Lower lobe of right lung (tissue), 2 donors: Measurements from ENCODE around the gene HDAC8. TPM values are rescaled to one million over a fixed set of nuclear protein-coding genes. Genes with fewer than 3 reads are reported as not detected.
A peak's percentile ranks its signal among the peaks of the same experiment; 100 is the strongest.
"Not testable (repeated sequence)": the region's sequence is repeated elsewhere in the genome, so short reads cannot be mapped to it uniquely, and the experiment has no call there.

Experiments used
- ATAC-seq, 2 donors: fragments of 200-7000 bp; cut with Tn5 transposase; one replicate each; pipeline ENCODE4 v1.9.1; 2020 to 2022; ENCODE audit warnings: mild to moderate bottlenecking in 2 of 2, moderate library complexity in 2 of 2
- DNase-seq: peaks from one replicate; pipeline ENCODE4 v3.0.0-alpha.2; 2020
- H3K27ac ChIP-seq: fragments of 200-600 bp; one replicate; pipeline ENCODE4 v1.8.0; 2022
- H3K27me3 ChIP-seq: fragments of 200-600 bp; one replicate; pipeline ENCODE4 v1.8.0; 2022; ENCODE audit warnings: low read depth
- H3K36me3 ChIP-seq: fragments of 200-600 bp; one replicate; pipeline ENCODE4 v1.8.0; 2022; ENCODE audit warnings: mild to moderate bottlenecking
- H3K4me1 ChIP-seq: fragments of 200-600 bp; one replicate; pipeline ENCODE4 v1.8.0; 2022
- H3K4me3 ChIP-seq: fragments of 200-600 bp; one replicate; pipeline ENCODE4 v1.8.0; 2022; ENCODE audit warnings: mild to moderate bottlenecking
- H3K9me3 ChIP-seq: fragments of 200-600 bp; one replicate; pipeline ENCODE4 v1.8.0; 2022
- CTCF ChIP-seq: fragments of 200-600 bp; IDR thresholded peaks from one replicate; pipeline ENCODE4 v1.8.0; 2022; ENCODE audit warnings: antibody characterized with exemption, mild to moderate bottlenecking
- intact Hi-C: fragments of 100-400 bp; cut with DNase I; formaldehyde crosslinking; loops from one replicate; pipeline ENCODE4 v1.11.0; 2022
- total RNA-seq: library from RNA; stranded (reverse); fragmentation: NEBNext Ultra II Directional; extraction: Animal tissue kit (Norgen Biotek cat#: 25700); gene quantifications from one replicate; pipeline ENCODE4 v1.2.1, GENCODE V29; 2021
- donor health status: DM: no; HTN: yes; CAD: no; lungs with severe emphysema.

The HDAC8 gene
- total RNA-seq, 1 donor from 2014 or later, result 26.9 TPM

GRCh38 chrX:72604705-72605104 is 32.1 kb upstream of the HDAC8 start:
- ATAC-seq (no peak), DNase-seq (no peak)
- Histone ChIP-seq H3K36me3 (no peaks in the 10 kb centered on the region), H3K27ac (no peak overlapping the region), H3K27me3 (no peaks in the 10 kb centered on the region), H3K9me3 (no peaks in the 10 kb centered on the region), H3K4me1 (no peaks in the 10 kb centered on the region), H3K4me3 (no peak overlapping the region)
- TF ChIP-seq CTCF, result no peak
- intact Hi-C loops, result no loop called here

GRCh38 chrX:72604112-72604511 is 31.5 kb upstream of the HDAC8 start:
- no peak for TF ChIP-seq CTCF
- no peak for ATAC-seq
- Histone ChIP-seq H3K4me1 (no peaks in the 10 kb centered on the region), H3K36me3 (no peaks in the 10 kb centered on the region), H3K4me3 (no peak overlapping the region), H3K27me3 (no peaks in the 10 kb centered on the region), H3K9me3 (no peaks in the 10 kb centered on the region), H3K27ac (no peak overlapping the region)
- no peak for DNase-seq
- intact Hi-C loops, result no loop called here

GRCh38 chrX:72591038-72591437 is 18.4 kb upstream of the HDAC8 start:
- DNase-seq, H3K9me3 ChIP-seq, ATAC-seq, H3K27me3 ChIP-seq, H3K27ac ChIP-seq, intact Hi-C loops, H3K36me3 ChIP-seq, H3K4me1 ChIP-seq, H3K4me3 ChIP-seq: not testable (repeated sequence)

- no peak for ATAC-seq
- no peak for TF ChIP-seq CTCF
- intact Hi-C loops, result no loop called here
- H3K9me3 ChIP-seq, result no peaks in the 10 kb centered on the region
- H3K36me3 ChIP-seq, result no peaks in the 10 kb centered on the region
- H3K4me1 ChIP-seq, result no peaks in the 10 kb centered on the region
- no peaks in the 10 kb centered on the region for H3K27me3 ChIP-seq
- no peak for DNase-seq
- H3K27ac ChIP-seq, result no peak overlapping the region
- H3K4me3 ChIP-seq, result no peak overlapping the region
Measured at GRCh38 chrX:72584163-72584562, 11.5 kb upstream of the HDAC8 start.

- no peaks in the 10 kb centered on the region for H3K27me3 ChIP-seq
- H3K4me1 ChIP-seq, result peaks cover 6% of the 10 kb centered on the region
- no peaks in the 10 kb centered on the region for H3K36me3 ChIP-seq
- intact Hi-C loops, result no loop called here
- DNase-seq (no peak), ATAC-seq (no peak)
- H3K4me3 ChIP-seq, result no peak overlapping the region
- no peaks in the 10 kb centered on the region for H3K9me3 ChIP-seq
- TF ChIP-seq CTCF, result no peak
- no peak overlapping the region for H3K27ac ChIP-seq
Measured at GRCh38 chrX:72576141-72576894, 3.7 kb upstream of the HDAC8 start.

GRCh38 chrX:72573158-72573511 is 492 bp upstream of the HDAC8 start:
- peak in 1 of 2 donors; percentile 4 for ATAC-seq
- Histone ChIP-seq H3K4me1 (peaks cover 6% of the 10 kb centered on the region), H3K27me3 (no peaks in the 10 kb centered on the region), H3K27ac (peak overlapping the region; percentile 73), H3K9me3 (no peaks in the 10 kb centered on the region), H3K4me3 (peak overlapping the region; percentile 65), H3K36me3 (peaks cover 14% of the 10 kb centered on the region)
- TF ChIP-seq CTCF, result no peak
- intact Hi-C loops, result no loop called here
- DNase-seq, result no peak
